GM19324 (cell line): ENCODE measurements around the gene GOLGA8J.
"Not testable (repeated sequence)": the region's sequence is repeated elsewhere in the genome, so short reads cannot be mapped to it uniquely, and the experiment has no call there.

Experiments
- ATAC-seq: cut with Tn5 transposase; IDR thresholded peaks from one replicate; pipeline ENCODE4 v1.9.1; 2021; ENCODE audit warnings: mild to moderate bottlenecking, moderate library complexity; ENCODE audit not compliant: unreplicated experiment, low FRiP score

Gene GOLGA8J

GRCh38 chr15:30072630-30073029, 10.1 kb upstream of the GOLGA8J start:
- ATAC-seq: no peak

GRCh38 chr15:30073915-30074314, 8.8 kb upstream of the GOLGA8J start:
- ATAC-seq: no peak

- ATAC-seq: not testable (repeated sequence)
Measured at GRCh38 chr15:30080816-30081215, 1.9 kb upstream of the GOLGA8J start.

- ATAC-seq: not testable (repeated sequence)
Measured at GRCh38 chr15:30097827-30098226, 15.1 kb downstream of the GOLGA8J start.

GRCh38 chr15:30102890-30103289, 20.1 kb downstream of the GOLGA8J start:
- ATAC-seq: not testable (repeated sequence)

- not testable (repeated sequence) for ATAC-seq
Measured at GRCh38 chr15:30103941-30104507, 21.3 kb downstream of the GOLGA8J start.

GRCh38 chr15:30110591-30110990, 27.8 kb downstream of the GOLGA8J start:
- not testable (repeated sequence) for ATAC-seq

GRCh38 chr15:30130066-30130465, 47.3 kb downstream of the GOLGA8J start:
- not testable (repeated sequence) for ATAC-seq

GRCh38 chr15:30134751-30135150, 52.0 kb downstream of the GOLGA8J start, which contains the start of gene GOLGA8T:
Gene GOLGA8T, plus strand, starts transcription at chr15:30135051. Its CDS starts 98 bp downstream, at chr15:30135149.
- not testable (repeated sequence) for ATAC-seq
